Adrenal gland (tissue), 5 donors: ENCODE results near the gene CD44.

Experiments used
- CTCF ChIP-seq, 6 experiments: fragments of 450-650 bp in 4 of 6; fragments of 200-600 bp in 2 of 6; sonication (generic) in 1 of 6; IDR thresholded peaks; 1 replicate in 5 of 6; 2 replicates in 1 of 6; pipeline versions ENCODE4 v1.5.1 to v1.8.0; 2016 to 2021; ENCODE audit warnings: antibody characterized with exemption in 6 of 6, mild to moderate bottlenecking in 2 of 6, moderate library complexity in 1 of 6
- POLR2A ChIP-seq, 2 donors: fragments of 450-650 bp; IDR thresholded peaks; one replicate each; pipeline ENCODE4 v1.6.1; 2017; ENCODE audit warnings: antibody characterized with exemption in 2 of 2, mild to moderate bottlenecking in 2 of 2, moderate library complexity in 1 of 2
- donor health status: DM: no; HTN: no; CAD: no.

- TF ChIP-seq CTCF (IDR thresholded peaks at IDR 0.05): no peak
- no peak for TF ChIP-seq POLR2A (IDR thresholded peaks at IDR 0.05)
Observed at GRCh38 chr11:35160902-35161597, 22.1 kb downstream of the CD44 start.
